Neural cell (in vitro differentiated cells): ENCODE measurements around the gene CHST6.

Source experiments
- CTCF ChIP-seq: fragments of 450-650 bp; IDR thresholded peaks from 2 replicates; pipeline ENCODE4 v1.5.1; 2014; ENCODE audit warnings: antibody characterized with exemption, mild to moderate bottlenecking, moderate library complexity; ENCODE audit not compliant: poor library complexity, severe bottlenecking
- MXI1 ChIP-seq: fragments of 450-650 bp; conservative IDR thresholded peaks from 2 replicates; pipeline ENCODE4 v1.6.1; 2014; ENCODE audit warnings: antibody characterized with exemption, mild to moderate bottlenecking; ENCODE audit not compliant: poor library complexity, severe bottlenecking
- TAF1 ChIP-seq: IDR thresholded peaks from 2 replicates; pipeline ENCODE4 v1.6.1; 2012; ENCODE audit warnings: low read depth

DNA sequence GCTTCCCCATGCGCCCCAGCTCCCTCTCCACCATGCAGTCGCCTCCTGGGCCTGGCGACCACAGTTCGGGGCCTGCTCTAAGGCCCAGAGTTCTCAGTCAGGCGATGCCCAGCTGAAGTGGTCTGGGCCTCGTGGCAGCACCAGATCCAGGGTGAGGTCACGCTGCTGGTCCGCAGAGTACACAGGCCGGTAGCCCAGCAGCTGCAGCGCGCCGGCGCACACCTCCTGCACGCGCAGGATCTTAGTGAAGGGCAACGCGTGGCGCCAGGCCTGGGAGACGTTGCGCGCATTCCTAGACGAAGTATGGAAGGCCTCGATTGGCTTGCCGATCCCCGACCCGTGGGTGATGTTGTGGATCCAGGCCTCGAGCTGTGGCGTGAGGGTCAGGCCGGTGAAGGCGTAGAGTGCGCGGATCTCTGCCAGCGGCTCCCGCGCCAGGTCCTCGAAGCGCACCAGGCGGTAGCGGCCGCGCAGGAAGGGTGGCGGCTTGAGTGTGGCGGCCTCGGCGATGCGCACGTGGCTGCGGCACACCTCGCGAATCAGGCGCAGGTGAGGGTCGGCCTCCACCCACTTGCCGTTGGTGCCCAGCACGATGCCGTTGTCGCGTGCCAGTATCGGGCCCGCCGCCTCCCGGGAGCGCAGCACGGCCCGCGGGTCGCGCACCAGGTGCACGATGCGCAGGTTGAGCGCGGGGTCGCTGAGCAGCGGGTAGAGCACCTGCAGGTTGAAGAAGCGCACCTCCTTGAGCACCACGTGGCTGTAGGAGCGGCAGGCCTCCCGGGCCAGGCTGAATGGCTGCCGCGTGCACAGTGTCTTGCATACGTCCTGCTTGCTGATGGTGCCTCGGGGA, 34.0 kb upstream of the CHST6 start:
- no peak for TF ChIP-seq MXI1
- no peak for TF ChIP-seq CTCF
- TF ChIP-seq TAF1, result no peak
